PFSK-1 (cell line): ENCODE data around the gene IL9.

Source experiments
- POLR2AphosphoS5 ChIP-seq: IDR thresholded peaks from 2 replicates; pipeline ENCODE4 v1.6.1; 2012; ENCODE audit warnings: low read depth, mild to moderate bottlenecking, control low read depth, low read length, moderate library complexity
- SIN3A ChIP-seq: IDR thresholded peaks from 2 replicates; pipeline ENCODE4 v1.6.1; 2012; ENCODE audit warnings: mild to moderate bottlenecking, low read length, moderate library complexity, borderline replicate concordance; ENCODE audit not compliant: insufficient read depth
- TAF1 ChIP-seq: IDR thresholded peaks from 2 replicates; pipeline ENCODE4 v1.6.1; 2012; ENCODE audit warnings: low read length, control low read depth, borderline replicate concordance; ENCODE audit not compliant: insufficient read depth
- TF ChIP-seq, protein P1 (sequence below), 2 experiments: IDR thresholded peaks; 2 replicates each; pipeline versions ENCODE4 v1.6.1 to v1.8.0; 2011 to 2012; ENCODE audit warnings: low read depth in 2 of 2, low read length in 2 of 2, control low read depth in 1 of 2, inconsistent platforms in 1 of 2, mild to moderate bottlenecking in 1 of 2, moderate library complexity in 1 of 2; ENCODE audit not compliant: insufficient read depth in 1 of 2

DNA sequence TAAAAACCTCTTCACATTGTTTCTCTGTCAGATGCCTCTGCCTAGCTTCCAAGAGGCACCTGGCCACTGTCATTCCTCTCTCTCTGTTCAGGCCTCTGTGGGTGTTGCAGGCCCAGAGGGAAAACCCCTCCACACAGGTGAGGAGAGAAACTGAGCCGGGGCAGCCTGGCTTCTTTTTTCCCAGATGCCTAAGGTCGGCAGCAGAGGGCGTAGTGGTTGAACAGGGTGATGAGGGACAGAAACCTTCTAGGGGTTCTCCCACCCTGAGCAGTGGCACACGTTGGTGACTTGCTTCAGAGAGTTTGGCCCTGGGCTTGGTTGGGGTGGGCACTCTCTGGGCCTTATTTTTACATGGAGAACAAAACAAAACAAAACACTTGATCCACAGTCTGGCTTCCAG is 12.2 kb downstream of the IL9 start:
- TF ChIP-seq, protein P1, sequence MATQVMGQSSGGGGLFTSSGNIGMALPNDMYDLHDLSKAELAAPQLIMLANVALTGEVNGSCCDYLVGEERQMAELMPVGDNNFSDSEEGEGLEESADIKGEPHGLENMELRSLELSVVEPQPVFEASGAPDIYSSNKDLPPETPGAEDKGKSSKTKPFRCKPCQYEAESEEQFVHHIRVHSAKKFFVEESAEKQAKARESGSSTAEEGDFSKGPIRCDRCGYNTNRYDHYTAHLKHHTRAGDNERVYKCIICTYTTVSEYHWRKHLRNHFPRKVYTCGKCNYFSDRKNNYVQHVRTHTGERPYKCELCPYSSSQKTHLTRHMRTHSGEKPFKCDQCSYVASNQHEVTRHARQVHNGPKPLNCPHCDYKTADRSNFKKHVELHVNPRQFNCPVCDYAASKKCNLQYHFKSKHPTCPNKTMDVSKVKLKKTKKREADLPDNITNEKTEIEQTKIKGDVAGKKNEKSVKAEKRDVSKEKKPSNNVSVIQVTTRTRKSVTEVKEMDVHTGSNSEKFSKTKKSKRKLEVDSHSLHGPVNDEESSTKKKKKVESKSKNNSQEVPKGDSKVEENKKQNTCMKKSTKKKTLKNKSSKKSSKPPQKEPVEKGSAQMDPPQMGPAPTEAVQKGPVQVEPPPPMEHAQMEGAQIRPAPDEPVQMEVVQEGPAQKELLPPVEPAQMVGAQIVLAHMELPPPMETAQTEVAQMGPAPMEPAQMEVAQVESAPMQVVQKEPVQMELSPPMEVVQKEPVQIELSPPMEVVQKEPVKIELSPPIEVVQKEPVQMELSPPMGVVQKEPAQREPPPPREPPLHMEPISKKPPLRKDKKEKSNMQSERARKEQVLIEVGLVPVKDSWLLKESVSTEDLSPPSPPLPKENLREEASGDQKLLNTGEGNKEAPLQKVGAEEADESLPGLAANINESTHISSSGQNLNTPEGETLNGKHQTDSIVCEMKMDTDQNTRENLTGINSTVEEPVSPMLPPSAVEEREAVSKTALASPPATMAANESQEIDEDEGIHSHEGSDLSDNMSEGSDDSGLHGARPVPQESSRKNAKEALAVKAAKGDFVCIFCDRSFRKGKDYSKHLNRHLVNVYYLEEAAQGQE (IDR thresholded peaks at IDR 0.05; ENCODE audit: insufficient read depth in 1 of 2, low read depth in 2 of 2, low read length in 2 of 2) = no peak
- TF ChIP-seq POLR2AphosphoS5 (no peak), SIN3A (no peak), TAF1 (no peak)
